ENCODE results near the gene UTP4. TPM values are rescaled to one million over a fixed set of nuclear protein-coding genes. Genes with fewer than 3 reads are reported as not detected.

Gene UTP4
- total RNA-seq, 1 donor from 2014 or later = 13.3 TPM

DNA sequence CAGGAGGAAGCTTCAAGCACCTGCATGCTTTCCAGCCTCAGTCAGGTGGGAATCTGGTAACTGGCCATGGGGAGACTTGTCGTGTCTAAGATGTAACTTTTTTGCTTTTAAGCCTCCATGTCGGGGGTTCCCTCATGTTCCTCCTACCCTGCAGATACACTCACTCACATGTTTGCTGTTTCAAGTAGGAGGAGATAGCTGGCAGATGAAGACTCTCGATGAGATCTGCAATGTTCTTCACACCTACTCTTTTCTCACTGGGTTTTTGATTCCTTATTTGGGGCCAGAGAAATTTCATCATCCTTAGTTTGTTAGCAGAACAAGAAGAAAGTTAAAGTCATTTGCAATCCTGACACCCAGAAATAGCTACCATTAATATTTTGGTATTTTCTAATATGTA is 24.7 kb downstream of the UTP4 start:
- H3K27me3 ChIP-seq = no peaks in the 10 kb centered on the region
- DNase-seq (ENCODE audit: low spot score) = no peak
- no peak overlapping the region for H3K4me3 Mint-ChIP-seq
- H3K9ac ChIP-seq = no peak overlapping the region
- peaks cover 20% of the 10 kb centered on the region for H3K36me3 ChIP-seq
- H3K4me2 ChIP-seq = no peak overlapping the region
- no peaks in the 10 kb centered on the region for H3K4me1 ChIP-seq
- no peaks in the 10 kb centered on the region for H3K9me3 Mint-ChIP-seq
- peaks cover 39% of the 10 kb centered on the region for H3K36me3 Mint-ChIP-seq
- H3K9me3 ChIP-seq (ENCODE audit: low read depth) = no peaks in the 10 kb centered on the region
- no peaks in the 10 kb centered on the region for H3K4me1 Mint-ChIP-seq
- H2AFZ ChIP-seq (replicated peaks) = no peak overlapping the region
- no peaks in the 10 kb centered on the region for H3K27me3 Mint-ChIP-seq (ENCODE audit: insufficient read depth, low read depth)
- no peak overlapping the region for H3K27ac ChIP-seq
- no peaks in the 10 kb centered on the region for H3K79me2 ChIP-seq (ENCODE audit: low read depth)
- no peaks in the 10 kb centered on the region for H4K20me1 ChIP-seq (ENCODE audit: low read depth)
- no peak for TF ChIP-seq EZH2phosphoT487 (IDR thresholded peaks at IDR 0.05)
- TF ChIP-seq, protein P1, sequence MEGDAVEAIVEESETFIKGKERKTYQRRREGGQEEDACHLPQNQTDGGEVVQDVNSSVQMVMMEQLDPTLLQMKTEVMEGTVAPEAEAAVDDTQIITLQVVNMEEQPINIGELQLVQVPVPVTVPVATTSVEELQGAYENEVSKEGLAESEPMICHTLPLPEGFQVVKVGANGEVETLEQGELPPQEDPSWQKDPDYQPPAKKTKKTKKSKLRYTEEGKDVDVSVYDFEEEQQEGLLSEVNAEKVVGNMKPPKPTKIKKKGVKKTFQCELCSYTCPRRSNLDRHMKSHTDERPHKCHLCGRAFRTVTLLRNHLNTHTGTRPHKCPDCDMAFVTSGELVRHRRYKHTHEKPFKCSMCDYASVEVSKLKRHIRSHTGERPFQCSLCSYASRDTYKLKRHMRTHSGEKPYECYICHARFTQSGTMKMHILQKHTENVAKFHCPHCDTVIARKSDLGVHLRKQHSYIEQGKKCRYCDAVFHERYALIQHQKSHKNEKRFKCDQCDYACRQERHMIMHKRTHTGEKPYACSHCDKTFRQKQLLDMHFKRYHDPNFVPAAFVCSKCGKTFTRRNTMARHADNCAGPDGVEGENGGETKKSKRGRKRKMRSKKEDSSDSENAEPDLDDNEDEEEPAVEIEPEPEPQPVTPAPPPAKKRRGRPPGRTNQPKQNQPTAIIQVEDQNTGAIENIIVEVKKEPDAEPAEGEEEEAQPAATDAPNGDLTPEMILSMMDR (IDR thresholded peaks at IDR 0.05) = no peak
- no peak for TF ChIP-seq EZH2 (IDR thresholded peaks at IDR 0.05)
- H3K4me3 ChIP-seq = no peak overlapping the region
- H3F3A ChIP-seq (ENCODE audit: low read depth) = no peaks in the 10 kb centered on the region
- no peak overlapping the region for H3K27ac Mint-ChIP-seq

DNA sequence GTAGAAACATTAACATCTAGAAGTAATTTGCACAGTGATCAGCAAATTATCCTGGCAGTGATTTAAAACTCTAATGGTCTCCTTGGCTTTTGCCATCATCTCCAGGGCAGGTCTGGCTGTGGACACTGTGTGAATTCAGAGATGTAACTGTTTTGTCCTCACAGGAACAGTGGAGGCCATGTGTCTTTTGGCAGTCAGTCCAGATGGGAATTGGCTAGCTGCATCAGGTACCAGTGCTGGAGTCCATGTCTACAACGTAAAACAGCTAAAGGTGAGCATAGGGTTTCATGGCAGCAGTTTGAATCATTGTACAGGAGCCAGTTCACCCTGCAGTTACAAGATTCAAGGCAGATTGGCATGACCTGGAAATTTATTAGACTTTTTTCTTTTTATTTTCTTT is 27.7 kb downstream of the UTP4 start:
- no peaks in the 10 kb centered on the region for H3K9me3 Mint-ChIP-seq
- Histone ChIP-seq H3K4me1 (no peaks in the 10 kb centered on the region), H3K27ac (no peak overlapping the region), H3K9ac (no peak overlapping the region), H3K27me3 (no peaks in the 10 kb centered on the region), H3K4me3 (no peak overlapping the region), H3K79me2 (ENCODE audit: low read depth) (no peaks in the 10 kb centered on the region), H3K36me3 (peaks cover 8% of the 10 kb centered on the region), H3K9me3 (ENCODE audit: low read depth) (no peaks in the 10 kb centered on the region), H2AFZ (replicated peaks) (no peak overlapping the region), H4K20me1 (ENCODE audit: low read depth) (no peaks in the 10 kb centered on the region), H3K4me2 (no peak overlapping the region), H3F3A (ENCODE audit: low read depth) (no peaks in the 10 kb centered on the region)
- no peak for DNase-seq (ENCODE audit: low spot score)
- H3K27me3 Mint-ChIP-seq (ENCODE audit: insufficient read depth, low read depth) = no peaks in the 10 kb centered on the region
- H3K4me3 Mint-ChIP-seq = no peak overlapping the region
- no peak overlapping the region for H3K27ac Mint-ChIP-seq
- H3K4me1 Mint-ChIP-seq = no peaks in the 10 kb centered on the region
- TF ChIP-seq, protein P1 (IDR thresholded peaks at IDR 0.05) = no peak
- no peak for TF ChIP-seq EZH2phosphoT487 (IDR thresholded peaks at IDR 0.05)
- no peak for TF ChIP-seq EZH2 (IDR thresholded peaks at IDR 0.05)
- peaks cover 42% of the 10 kb centered on the region for H3K36me3 Mint-ChIP-seq

- no peak overlapping the region for H3K27ac Mint-ChIP-seq
Observed at GRCh38 chr16:69165584-69165983, 33.1 kb downstream of the UTP4 start.

More at GRCh38 chr16:69165584-69165983, 33.1 kb downstream of the UTP4 start:
- Histone ChIP-seq H3K27ac (no peak overlapping the region), H4K20me1 (ENCODE audit: low read depth) (no peaks in the 10 kb centered on the region), H3K4me1 (no peaks in the 10 kb centered on the region), H3K4me3 (no peak overlapping the region), H3K4me2 (no peak overlapping the region), H2AFZ (replicated peaks) (no peak overlapping the region), H3K79me2 (ENCODE audit: low read depth) (no peaks in the 10 kb centered on the region), H3K27me3 (no peaks in the 10 kb centered on the region), H3K36me3 (peaks cover 12% of the 10 kb centered on the region), H3K9me3 (ENCODE audit: low read depth) (no peaks in the 10 kb centered on the region), H3F3A (ENCODE audit: low read depth) (no peaks in the 10 kb centered on the region), H3K9ac (no peak overlapping the region)
- H3K4me3 Mint-ChIP-seq = no peak overlapping the region
- no peak for DNase-seq (ENCODE audit: low spot score)
- H3K27me3 Mint-ChIP-seq (ENCODE audit: insufficient read depth, low read depth) = no peaks in the 10 kb centered on the region
- no peaks in the 10 kb centered on the region for H3K9me3 Mint-ChIP-seq
- H3K4me1 Mint-ChIP-seq = no peaks in the 10 kb centered on the region
- peaks cover 37% of the 10 kb centered on the region for H3K36me3 Mint-ChIP-seq
- TF ChIP-seq, protein P1 (IDR thresholded peaks at IDR 0.05) = no peak
- TF ChIP-seq EZH2phosphoT487 (IDR thresholded peaks at IDR 0.05) (no peak), EZH2 (IDR thresholded peaks at IDR 0.05) (no peak)
